Effector memory CD4-positive, alpha-beta T cell (primary cell): ENCODE measurements around the gene OLFML2A.

Experiments
- DNase-seq, 3 donors: peaks; one replicate each; pipeline ENCODE4 v3.0.0-alpha.2; 2020
- H3K27ac ChIP-seq: 2 replicates; pipeline ENCODE4 v1.7.0; 2013; ENCODE audit warnings: mild to moderate bottlenecking, low read length, moderate library complexity; ENCODE audit not compliant: insufficient read depth, poor library complexity, severe bottlenecking
- H3K27me3 ChIP-seq: replicated peaks from 2 replicates; pipeline ENCODE4 v1.7.0; 2013; ENCODE audit warnings: mild to moderate bottlenecking, low read length; ENCODE audit not compliant: insufficient read depth, control insufficient read depth, poor library complexity, severe bottlenecking
- H3K36me3 ChIP-seq: 2 replicates; pipeline ENCODE4 v1.7.0; 2013; ENCODE audit warnings: mild to moderate bottlenecking, low read length, moderate library complexity; ENCODE audit not compliant: control insufficient read depth, insufficient read depth
- H3K4me1 ChIP-seq: 2 replicates; pipeline ENCODE4 v1.7.0; 2013; ENCODE audit warnings: low read length, mild to moderate bottlenecking; ENCODE audit not compliant: control insufficient read depth, insufficient read depth, poor library complexity, severe bottlenecking
- H3K4me3 ChIP-seq: 2 replicates; pipeline ENCODE4 v1.7.0; 2013; ENCODE audit warnings: low read length, low read depth, mild to moderate bottlenecking; ENCODE audit not compliant: insufficient read depth, poor library complexity, severe bottlenecking
- H3K9me3 ChIP-seq: 2 replicates; pipeline ENCODE4 v1.7.0; 2013; ENCODE audit warnings: mild to moderate bottlenecking, low read length, moderate library complexity; ENCODE audit not compliant: control insufficient read depth

OLFML2A gene

GRCh38 chr9:124793015-124793541 is 16.1 kb downstream of the OLFML2A start:
- Histone ChIP-seq H3K27ac (no peak overlapping the region), H3K4me1 (no peaks in the 10 kb centered on the region), H3K9me3 (no peaks in the 10 kb centered on the region), H3K36me3 (no peaks in the 10 kb centered on the region), H3K4me3 (no peak overlapping the region), H3K27me3 (no peaks in the 10 kb centered on the region)
- no peak for DNase-seq

GRCh38 chr9:124794902-124795491 is 18.1 kb downstream of the OLFML2A start:
- no peak overlapping the region for H3K4me3 ChIP-seq
- H3K9me3 ChIP-seq: no peaks in the 10 kb centered on the region
- H3K27ac ChIP-seq: no peak overlapping the region
- no peaks in the 10 kb centered on the region for H3K27me3 ChIP-seq
- H3K4me1 ChIP-seq: no peaks in the 10 kb centered on the region
- DNase-seq: no peak
- no peaks in the 10 kb centered on the region for H3K36me3 ChIP-seq

- Histone ChIP-seq H3K4me1 (no peaks in the 10 kb centered on the region), H3K36me3 (no peaks in the 10 kb centered on the region), H3K9me3 (no peaks in the 10 kb centered on the region), H3K27me3 (no peaks in the 10 kb centered on the region), H3K27ac (no peak overlapping the region), H3K4me3 (no peak overlapping the region)
- no peak for DNase-seq
Measured at GRCh38 chr9:124795881-124796431, 19.0 kb downstream of the OLFML2A start.

GRCh38 chr9:124797343-124798103 is 20.6 kb downstream of the OLFML2A start:
- Histone ChIP-seq H3K27me3 (no peaks in the 10 kb centered on the region), H3K9me3 (no peaks in the 10 kb centered on the region)

GRCh38 chr9:124799274-124800006 is 22.5 kb downstream of the OLFML2A start:
- Histone ChIP-seq H3K27ac (no peak overlapping the region), H3K27me3 (no peaks in the 10 kb centered on the region), H3K36me3 (no peaks in the 10 kb centered on the region), H3K4me3 (no peak overlapping the region), H3K9me3 (no peaks in the 10 kb centered on the region), H3K4me1 (no peaks in the 10 kb centered on the region)
- DNase-seq: no peak

More at GRCh38 chr9:124797343-124798103, 20.6 kb downstream of the OLFML2A start:
- Histone ChIP-seq H3K36me3 (no peaks in the 10 kb centered on the region), H3K27ac (no peak overlapping the region), H3K4me1 (no peaks in the 10 kb centered on the region), H3K4me3 (no peak overlapping the region)
- DNase-seq: no peak

- Histone ChIP-seq H3K9me3 (no peaks in the 10 kb centered on the region), H3K4me1 (no peaks in the 10 kb centered on the region), H3K27me3 (no peaks in the 10 kb centered on the region), H3K4me3 (no peak overlapping the region), H3K27ac (no peak overlapping the region), H3K36me3 (no peaks in the 10 kb centered on the region)
- DNase-seq: no peak
Measured at GRCh38 chr9:124800306-124801259, 23.6 kb downstream of the OLFML2A start.

GRCh38 chr9:124801356-124801755 is 24.4 kb downstream of the OLFML2A start:
- Histone ChIP-seq H3K27ac (no peak overlapping the region), H3K4me1 (no peaks in the 10 kb centered on the region), H3K9me3 (no peaks in the 10 kb centered on the region), H3K36me3 (no peaks in the 10 kb centered on the region), H3K4me3 (no peak overlapping the region), H3K27me3 (no peaks in the 10 kb centered on the region)
- DNase-seq: no peak

DNA sequence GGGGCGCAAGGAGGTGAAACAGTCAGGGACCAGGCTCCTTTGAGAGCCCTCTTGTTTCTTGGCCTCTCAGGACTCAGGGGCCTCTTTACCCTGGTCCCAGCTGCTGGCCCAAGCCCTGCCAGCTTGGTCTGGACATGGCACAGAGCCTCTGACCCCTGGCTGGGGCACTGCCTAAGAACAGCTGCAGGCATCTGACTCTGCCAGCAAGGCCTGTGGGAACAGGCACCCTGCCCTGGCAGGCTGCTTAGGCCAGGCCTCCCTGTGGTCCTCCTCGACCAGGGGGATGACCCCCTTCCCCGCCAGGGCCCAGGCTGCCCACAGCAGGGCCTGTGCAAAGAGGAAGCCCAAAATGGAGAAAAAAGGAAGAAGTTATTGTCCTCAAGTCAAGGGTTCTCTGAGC is 25.5 kb downstream of the OLFML2A start:
- H3K4me3 ChIP-seq: no peak overlapping the region
- no peaks in the 10 kb centered on the region for H3K4me1 ChIP-seq
- no peaks in the 10 kb centered on the region for H3K27me3 ChIP-seq
- no peak for DNase-seq
- no peaks in the 10 kb centered on the region for H3K36me3 ChIP-seq
- H3K27ac ChIP-seq: no peak overlapping the region
- no peaks in the 10 kb centered on the region for H3K9me3 ChIP-seq

DNA sequence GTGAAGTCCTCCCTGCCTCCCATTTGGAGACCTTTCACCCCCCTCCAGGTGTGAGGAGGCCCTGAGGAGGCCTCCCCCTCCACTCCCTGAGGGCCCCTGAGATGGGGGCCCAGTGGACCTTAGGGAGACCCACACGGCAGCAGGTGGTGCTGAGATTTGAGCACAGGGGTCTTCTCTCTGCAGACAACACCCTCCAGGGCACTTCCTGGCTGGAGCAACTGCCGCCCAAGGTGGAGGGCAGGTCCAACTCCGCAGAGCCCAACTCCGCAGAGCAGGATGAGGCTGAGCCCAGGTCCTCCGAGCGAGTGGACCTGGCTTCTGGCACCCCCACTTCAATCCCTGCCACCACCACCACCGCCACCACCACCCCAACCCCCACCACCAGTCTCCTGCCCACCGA is 27.0 kb downstream of the OLFML2A start:
- DNase-seq: no peak
- Histone ChIP-seq H3K4me1 (no peaks in the 10 kb centered on the region), H3K9me3 (no peaks in the 10 kb centered on the region), H3K27ac (no peak overlapping the region), H3K36me3 (no peaks in the 10 kb centered on the region), H3K4me3 (no peak overlapping the region), H3K27me3 (no peaks in the 10 kb centered on the region)
